Erythroblast (primary cell): ENCODE data around the gene COQ8B.

ENCODE experiments used
- GATA1 ChIP-seq: IDR thresholded peaks from 2 replicates; pipeline ENCODE4 v1.6.1; 2011; ENCODE audit warnings: low read depth, mild to moderate bottlenecking, control low read depth, low read length, moderate library complexity
- POLR2A ChIP-seq: IDR thresholded peaks from 2 replicates; pipeline ENCODE4 v1.6.1; 2011; ENCODE audit warnings: mild to moderate bottlenecking, low read length

DNA sequence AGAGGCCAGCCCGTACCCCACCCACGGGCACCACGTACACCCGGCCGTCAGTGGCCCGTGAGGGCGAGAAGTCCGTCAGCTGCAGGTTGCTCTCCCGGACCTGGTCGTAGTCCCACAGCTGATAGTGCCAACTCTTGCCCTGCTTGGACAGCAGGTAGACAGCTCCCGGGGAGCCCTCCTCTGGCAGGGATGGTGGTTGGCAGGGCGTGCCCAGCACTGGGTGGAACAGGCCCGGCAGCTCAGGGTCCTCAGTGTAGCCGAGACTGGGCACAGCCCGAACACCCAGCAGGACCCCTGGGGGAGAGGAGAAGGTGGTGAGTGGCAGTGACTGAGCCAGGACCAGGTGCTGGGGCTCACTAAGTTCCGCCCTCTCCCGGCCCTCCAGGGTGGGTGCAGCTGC lies 25.8 kb upstream of the COQ8B start:
- TF ChIP-seq POLR2A: no peak
- no peak for TF ChIP-seq GATA1
